Loucy (cell line): Measurements from ENCODE around the gene TMEM60.

Source experiments
- EZH2phosphoT487 ChIP-seq: fragments of 200-600 bp; IDR thresholded peaks from 2 replicates; pipeline ENCODE4 v1.6.1; 2018; ENCODE audit warnings: antibody characterized with exemption, mild to moderate bottlenecking, moderate library complexity, borderline replicate concordance
- TF ChIP-seq, protein P1 (sequence below): fragments of 200-600 bp; sonication (generic); conservative IDR thresholded peaks from 2 replicates; pipeline ENCODE4 v1.5.1; 2014; ENCODE audit warnings: mild to moderate bottlenecking, antibody characterized with exemption, low read length

- TF ChIP-seq, protein P1, sequence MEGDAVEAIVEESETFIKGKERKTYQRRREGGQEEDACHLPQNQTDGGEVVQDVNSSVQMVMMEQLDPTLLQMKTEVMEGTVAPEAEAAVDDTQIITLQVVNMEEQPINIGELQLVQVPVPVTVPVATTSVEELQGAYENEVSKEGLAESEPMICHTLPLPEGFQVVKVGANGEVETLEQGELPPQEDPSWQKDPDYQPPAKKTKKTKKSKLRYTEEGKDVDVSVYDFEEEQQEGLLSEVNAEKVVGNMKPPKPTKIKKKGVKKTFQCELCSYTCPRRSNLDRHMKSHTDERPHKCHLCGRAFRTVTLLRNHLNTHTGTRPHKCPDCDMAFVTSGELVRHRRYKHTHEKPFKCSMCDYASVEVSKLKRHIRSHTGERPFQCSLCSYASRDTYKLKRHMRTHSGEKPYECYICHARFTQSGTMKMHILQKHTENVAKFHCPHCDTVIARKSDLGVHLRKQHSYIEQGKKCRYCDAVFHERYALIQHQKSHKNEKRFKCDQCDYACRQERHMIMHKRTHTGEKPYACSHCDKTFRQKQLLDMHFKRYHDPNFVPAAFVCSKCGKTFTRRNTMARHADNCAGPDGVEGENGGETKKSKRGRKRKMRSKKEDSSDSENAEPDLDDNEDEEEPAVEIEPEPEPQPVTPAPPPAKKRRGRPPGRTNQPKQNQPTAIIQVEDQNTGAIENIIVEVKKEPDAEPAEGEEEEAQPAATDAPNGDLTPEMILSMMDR, result no peak
- no peak for TF ChIP-seq EZH2phosphoT487
These were observed 39.0 kb upstream of the TMEM60 start for GRCh38 chr7:77837275-77837674.
